Upper lobe of left lung (tissue), 4 donors: Measurements from ENCODE around the gene JUP.

Source experiments
- EP300 ChIP-seq, 4 donors: sonication (generic); formaldehyde crosslinking; IDR thresholded peaks; one replicate each; pipeline ENCODE4 v1.5.1; 2017; ENCODE audit warnings: antibody characterized with exemption in 4 of 4, control low read depth in 2 of 4
- POLR2AphosphoS5 ChIP-seq, 2 donors: sonication (generic); formaldehyde crosslinking; IDR thresholded peaks; one replicate each; pipeline ENCODE4 v1.5.1; 2017; ENCODE audit warnings: antibody characterized with exemption in 2 of 2
- TF ChIP-seq, protein P1 (sequence below), 6 experiments: fragments of 450-650 bp in 4 of 6; fragments of 200-600 bp in 2 of 6; sonication (generic) in 2 of 6; IDR thresholded peaks; one replicate each; pipeline ENCODE4 v1.5.1; 2016 to 2019; ENCODE audit warnings: antibody characterized with exemption in 6 of 6

DNA sequence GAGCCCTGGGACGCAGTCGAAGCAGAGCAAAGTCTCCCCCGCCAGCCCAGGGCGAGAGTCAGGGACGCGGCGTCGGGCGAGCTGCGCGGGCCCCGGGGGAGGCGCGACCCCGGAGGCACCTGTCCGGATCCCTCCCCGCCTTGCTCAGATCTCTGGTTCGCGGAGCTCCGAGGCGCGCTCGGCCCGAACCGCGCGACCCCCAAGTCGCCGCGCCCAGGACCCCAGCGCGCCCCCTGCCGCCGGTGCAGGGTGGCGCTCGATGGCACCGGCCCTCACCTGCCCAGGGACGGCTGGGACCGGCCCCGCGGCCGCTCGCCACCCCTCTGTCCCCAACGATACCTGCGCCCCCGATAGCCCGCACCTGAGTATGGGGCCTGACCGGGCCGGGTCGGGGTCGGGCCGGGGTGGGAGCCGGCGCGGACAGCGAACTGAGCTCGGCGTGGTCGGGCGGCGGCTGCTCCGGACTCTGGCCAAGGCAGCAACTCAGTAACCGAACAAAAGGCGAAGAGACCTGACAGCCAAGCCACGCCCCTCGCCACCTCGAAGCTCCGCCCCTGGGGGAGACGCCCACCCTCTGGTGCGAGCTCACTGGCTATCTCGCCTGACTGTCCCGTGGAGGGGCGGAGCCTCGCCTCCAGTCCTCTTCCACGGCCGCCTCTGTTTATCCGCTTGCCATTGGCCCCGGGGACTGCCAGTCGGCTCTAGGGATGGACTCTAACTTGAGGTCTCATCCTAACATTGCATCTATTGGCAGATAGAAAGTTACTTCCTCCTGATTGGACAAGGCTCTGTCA lies at the start of gene JUP:
- TF ChIP-seq, protein P1, sequence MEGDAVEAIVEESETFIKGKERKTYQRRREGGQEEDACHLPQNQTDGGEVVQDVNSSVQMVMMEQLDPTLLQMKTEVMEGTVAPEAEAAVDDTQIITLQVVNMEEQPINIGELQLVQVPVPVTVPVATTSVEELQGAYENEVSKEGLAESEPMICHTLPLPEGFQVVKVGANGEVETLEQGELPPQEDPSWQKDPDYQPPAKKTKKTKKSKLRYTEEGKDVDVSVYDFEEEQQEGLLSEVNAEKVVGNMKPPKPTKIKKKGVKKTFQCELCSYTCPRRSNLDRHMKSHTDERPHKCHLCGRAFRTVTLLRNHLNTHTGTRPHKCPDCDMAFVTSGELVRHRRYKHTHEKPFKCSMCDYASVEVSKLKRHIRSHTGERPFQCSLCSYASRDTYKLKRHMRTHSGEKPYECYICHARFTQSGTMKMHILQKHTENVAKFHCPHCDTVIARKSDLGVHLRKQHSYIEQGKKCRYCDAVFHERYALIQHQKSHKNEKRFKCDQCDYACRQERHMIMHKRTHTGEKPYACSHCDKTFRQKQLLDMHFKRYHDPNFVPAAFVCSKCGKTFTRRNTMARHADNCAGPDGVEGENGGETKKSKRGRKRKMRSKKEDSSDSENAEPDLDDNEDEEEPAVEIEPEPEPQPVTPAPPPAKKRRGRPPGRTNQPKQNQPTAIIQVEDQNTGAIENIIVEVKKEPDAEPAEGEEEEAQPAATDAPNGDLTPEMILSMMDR (IDR thresholded peaks at IDR 0.05): peak; percentile 70 to 93 (median 88)
- no peak for TF ChIP-seq EP300 (IDR thresholded peaks at IDR 0.05)
- peak; percentile 92 to 97 for TF ChIP-seq POLR2AphosphoS5 (IDR thresholded peaks at IDR 0.05)
